Esophagus squamous epithelium (tissue), 4 donors: ENCODE results near the gene LRRC8E.

Experiments used
- CTCF ChIP-seq, 6 experiments: fragments of 450-650 bp in 4 of 6; fragments of 200-600 bp in 2 of 6; sonication (generic) in 2 of 6; IDR thresholded peaks; one replicate each; pipeline ENCODE4 v1.5.1; 2016 to 2019; ENCODE audit warnings: antibody characterized with exemption in 6 of 6, mild to moderate bottlenecking in 4 of 6, moderate library complexity in 4 of 6
- POLR2A ChIP-seq, 4 donors: fragments of 450-650 bp; IDR thresholded peaks; one replicate each; pipeline ENCODE4 v1.6.1; 2017; ENCODE audit warnings: antibody characterized with exemption in 4 of 4, mild to moderate bottlenecking in 4 of 4, moderate library complexity in 3 of 4

DNA sequence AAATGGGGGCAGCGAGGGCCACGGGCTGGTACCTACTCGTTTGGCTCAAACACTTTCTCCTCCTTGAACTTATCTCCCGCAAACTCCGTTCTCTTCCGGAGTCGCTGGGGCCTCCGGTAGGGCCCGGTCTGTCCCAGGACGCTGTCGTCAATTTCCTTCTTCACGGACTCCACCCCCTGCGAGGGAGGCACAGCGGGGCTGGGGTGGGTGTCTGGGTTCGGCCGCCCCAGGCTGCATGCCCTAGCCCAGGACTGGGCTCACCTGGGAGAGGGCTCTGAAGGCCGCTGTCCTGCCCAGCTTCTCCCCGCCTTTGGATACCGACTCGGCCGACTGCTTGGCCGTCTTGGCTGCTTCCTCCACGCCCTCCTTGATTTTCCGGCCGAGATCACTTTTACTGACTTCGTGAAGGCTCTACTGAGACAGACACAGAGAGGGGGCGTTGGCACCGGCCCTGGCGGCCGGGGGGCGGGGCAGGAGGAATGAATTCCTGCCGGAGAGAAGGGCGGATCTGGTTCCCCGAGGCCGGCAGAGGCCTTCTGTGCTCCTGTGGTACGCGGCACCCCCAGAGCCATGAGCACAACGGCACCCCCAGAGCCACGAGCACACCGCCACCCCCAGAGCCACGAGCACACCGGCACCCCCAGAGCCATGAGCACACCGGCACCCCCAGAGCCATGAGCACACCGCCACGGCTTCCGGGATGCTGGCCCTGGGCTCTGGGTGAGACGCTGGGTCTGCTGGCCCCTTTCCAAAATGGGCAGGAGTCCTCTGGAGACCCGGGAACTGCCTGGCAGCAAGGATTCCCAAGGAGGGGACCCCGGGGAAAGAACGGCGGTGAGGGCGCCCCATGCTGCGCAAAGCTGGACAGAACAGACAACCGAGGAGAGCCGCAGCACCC, 45.8 kb downstream of the LRRC8E start:
- TF ChIP-seq POLR2A (IDR thresholded peaks at IDR 0.05) (no peak), CTCF (IDR thresholded peaks at IDR 0.05) (no peak)
